Trophoblast cell (in vitro differentiated cells and primary cell): ENCODE data around the gene LRRC56.

ENCODE experiments used
- DNase-seq, 2 donors: peaks; one replicate each; pipeline ENCODE4 v3.0.0-alpha.2; 2016
- H2AFZ ChIP-seq: 2 replicates; pipeline ENCODE4 v1.6.1; 2013; ENCODE audit warnings: low read length, moderate library complexity, mild to moderate bottlenecking; ENCODE audit not compliant: insufficient read depth, poor library complexity
- H2AK5ac ChIP-seq: 2 replicates; pipeline ENCODE4 v1.6.1; 2013; ENCODE audit warnings: mild to moderate bottlenecking, low read length
- H2BK120ac ChIP-seq: 2 replicates; pipeline ENCODE4 v1.6.1; 2013; ENCODE audit warnings: low read length, mild to moderate bottlenecking, moderate library complexity; ENCODE audit not compliant: insufficient read depth, poor library complexity
- H2BK12ac ChIP-seq: 2 replicates; pipeline ENCODE4 v1.6.1; 2013; ENCODE audit warnings: mild to moderate bottlenecking, low read length, moderate library complexity
- H2BK5ac ChIP-seq: 2 replicates; pipeline ENCODE4 v1.6.1; 2013; ENCODE audit warnings: low read length, low read depth, moderate library complexity, mild to moderate bottlenecking; ENCODE audit not compliant: poor library complexity
- H3K14ac ChIP-seq: 2 replicates; pipeline ENCODE4 v1.6.1; 2013; ENCODE audit warnings: mild to moderate bottlenecking, low read length
- H3K18ac ChIP-seq: 2 replicates; pipeline ENCODE4 v1.6.1; 2013; ENCODE audit warnings: mild to moderate bottlenecking, low read length
- H3K23ac ChIP-seq: 2 replicates; pipeline ENCODE4 v1.6.1; 2013; ENCODE audit warnings: low read length
- H3K27ac ChIP-seq: 2 replicates; pipeline ENCODE4 v1.5.1; 2013; ENCODE audit warnings: low read depth, mild to moderate bottlenecking, inconsistent platforms, low read length, moderate library complexity
- H3K27me3 ChIP-seq: 2 replicates; pipeline ENCODE4 v1.6.1; 2013; ENCODE audit warnings: inconsistent platforms, mild to moderate bottlenecking, low read length, moderate library complexity; ENCODE audit not compliant: insufficient read depth
- H3K36me3 ChIP-seq, 2 experiments: 1 replicate in 1 of 2; 2 replicates in 1 of 2; pipeline ENCODE4 v1.6.1; 2013; ENCODE audit warnings: low read length in 2 of 2, mild to moderate bottlenecking in 2 of 2, moderate library complexity in 1 of 2; ENCODE audit not compliant: insufficient read depth in 2 of 2, control insufficient read depth in 1 of 2
- H3K4ac ChIP-seq: 2 replicates; pipeline ENCODE4 v1.6.1; 2013; ENCODE audit warnings: low read depth, mild to moderate bottlenecking, low read length, moderate library complexity
- H3K4me1 ChIP-seq, 2 experiments: 1 replicate in 1 of 2; 2 replicates in 1 of 2; pipeline ENCODE4 v1.6.1; 2013; ENCODE audit warnings: low read length in 2 of 2, mild to moderate bottlenecking in 2 of 2, moderate library complexity in 1 of 2; ENCODE audit not compliant: insufficient read depth in 2 of 2, control insufficient read depth in 1 of 2
- H3K4me2 ChIP-seq: 2 replicates; pipeline ENCODE4 v1.6.1; 2013; ENCODE audit warnings: inconsistent platforms, mild to moderate bottlenecking, low read length, moderate library complexity
- H3K4me3 ChIP-seq: 2 replicates; pipeline ENCODE4 v1.5.1; 2013; ENCODE audit warnings: mild to moderate bottlenecking, low read depth, low read length, inconsistent platforms
- H3K79me1 ChIP-seq: one replicate; pipeline ENCODE4 v1.6.1; 2013; ENCODE audit warnings: low read length
- H3K79me2 ChIP-seq: 2 replicates; pipeline ENCODE4 v1.6.1; 2013; ENCODE audit warnings: low read length, mild to moderate bottlenecking; ENCODE audit not compliant: control insufficient read depth, insufficient read depth, poor library complexity
- H3K9ac ChIP-seq: 2 replicates; pipeline ENCODE4 v1.6.1; 2013; ENCODE audit warnings: mild to moderate bottlenecking, low read length
- H3K9me3 ChIP-seq: 2 replicates; pipeline ENCODE4 v1.6.1; 2013; ENCODE audit warnings: low read depth, mild to moderate bottlenecking, control low read depth, inconsistent platforms, low read length; ENCODE audit not compliant: insufficient read depth
- H4K12ac ChIP-seq: 2 replicates; pipeline ENCODE4 v1.6.1; 2013; ENCODE audit warnings: low read depth, mild to moderate bottlenecking, low read length, moderate library complexity
- H4K8ac ChIP-seq: 2 replicates; pipeline ENCODE4 v1.6.1; 2013; ENCODE audit warnings: low read depth, mild to moderate bottlenecking, low read length, moderate library complexity
- H4K91ac ChIP-seq: one replicate; pipeline ENCODE4 v1.6.1; 2013; ENCODE audit warnings: low read depth, mild to moderate bottlenecking, low read length, moderate library complexity
- WGBS: extraction: QIAGEN DNeasy Blood & Tissue Kit; methylation state at CpG from one replicate; pipeline ENCODE4 v1.1.7; 2013; ENCODE audit warnings: missing lambda C conversion rate; ENCODE audit not compliant: insufficient read length, insufficient coverage; ENCODE audit errors: extremely low coverage; 5-methylcytosine and 5-hydroxymethylcytosine counted together

Gene LRRC56

GRCh38 chr11:592501-592900, 55.2 kb downstream of the LRRC56 start:
- H3K36me3 ChIP-seq, result peaks cover 74 to 78% of the 10 kb centered on the region in 2 experiments
- H3K79me1 ChIP-seq, result no peaks in the 10 kb centered on the region

GRCh38 chr11:592918-593317, 55.6 kb downstream of the LRRC56 start:
- H4K91ac ChIP-seq, result no peak overlapping the region
- H4K8ac ChIP-seq, result no peak overlapping the region
- H2AFZ ChIP-seq, result no peak overlapping the region
- H3K4ac ChIP-seq, result no peak overlapping the region
- H3K79me2 ChIP-seq, result no peaks in the 10 kb centered on the region
- no peak overlapping the region for H3K9ac ChIP-seq
- H3K36me3 ChIP-seq, result peaks cover 77 to 80% of the 10 kb centered on the region in 2 experiments
- no peaks in the 10 kb centered on the region for H3K79me1 ChIP-seq
- H3K23ac ChIP-seq, result no peak overlapping the region
- no peak overlapping the region for H2BK12ac ChIP-seq
- no peak for DNase-seq
- H4K12ac ChIP-seq, result no peak overlapping the region
- peaks cover 0 to 2% of the 10 kb centered on the region in 2 experiments for H3K4me1 ChIP-seq
- no peak overlapping the region for H3K4me2 ChIP-seq
- peaks cover 4% of the 10 kb centered on the region for H3K9me3 ChIP-seq
- no peak overlapping the region for H3K14ac ChIP-seq
- no peak overlapping the region for H2BK5ac ChIP-seq
- WGBS, result no CpG with 5 or more reads among the region's 10 CpGs
- H2BK120ac ChIP-seq, result no peak overlapping the region
- H2AK5ac ChIP-seq, result no peak overlapping the region
- H3K27me3 ChIP-seq, result no peaks in the 10 kb centered on the region
- H3K4me3 ChIP-seq, result no peak overlapping the region
- H3K18ac ChIP-seq, result no peak overlapping the region
- no peak overlapping the region for H3K27ac ChIP-seq

More at GRCh38 chr11:592501-592900, 55.2 kb downstream of the LRRC56 start:
- H3K79me2 ChIP-seq, result no peaks in the 10 kb centered on the region
- no peak for DNase-seq
- no peak overlapping the region for H4K91ac ChIP-seq
- peaks cover 4% of the 10 kb centered on the region for H3K9me3 ChIP-seq
- H3K18ac ChIP-seq, result peak overlapping the region; percentile 21
- no peak overlapping the region for H2AK5ac ChIP-seq
- no peak overlapping the region for H2BK5ac ChIP-seq
- H3K4me1 ChIP-seq, result peaks cover 1 to 5% of the 10 kb centered on the region in 2 experiments
- H3K4me3 ChIP-seq, result no peak overlapping the region
- no CpG with 5 or more reads among the region's 22 CpGs for WGBS
- no peak overlapping the region for H3K14ac ChIP-seq
- no peak overlapping the region for H3K27ac ChIP-seq
- H2AFZ ChIP-seq, result no peak overlapping the region
- H4K12ac ChIP-seq, result no peak overlapping the region
- no peak overlapping the region for H2BK12ac ChIP-seq
- H4K8ac ChIP-seq, result no peak overlapping the region
- H3K4me2 ChIP-seq, result no peak overlapping the region
- H2BK120ac ChIP-seq, result no peak overlapping the region
- H3K27me3 ChIP-seq, result no peaks in the 10 kb centered on the region
- no peak overlapping the region for H3K4ac ChIP-seq
- H3K23ac ChIP-seq, result no peak overlapping the region
- H3K9ac ChIP-seq, result no peak overlapping the region

GRCh38 chr11:593347-593746, 56.0 kb downstream of the LRRC56 start:
- Histone ChIP-seq H3K18ac (no peak overlapping the region), H2AK5ac (no peak overlapping the region), H3K4me1 (no peaks in the 10 kb centered on the region), H3K23ac (no peak overlapping the region), H2BK120ac (no peak overlapping the region), H3K4me2 (no peak overlapping the region), H3K4me3 (no peak overlapping the region), H2AFZ (no peak overlapping the region), H3K14ac (no peak overlapping the region), H4K8ac (no peak overlapping the region), H3K4ac (no peak overlapping the region), H2BK12ac (no peak overlapping the region), H4K91ac (no peak overlapping the region), H3K79me1 (no peaks in the 10 kb centered on the region), H3K27me3 (no peaks in the 10 kb centered on the region), H3K9me3 (peaks cover 4% of the 10 kb centered on the region), H2BK5ac (no peak overlapping the region), H3K79me2 (no peaks in the 10 kb centered on the region), H3K9ac (no peak overlapping the region), H3K27ac (no peak overlapping the region), H4K12ac (no peak overlapping the region), H3K36me3 (peaks cover 79 to 82% of the 10 kb centered on the region in 2 experiments)
- WGBS, result no CpG with 5 or more reads among the region's 21 CpGs
- DNase-seq, result no peak

- WGBS, result no CpG with 5 or more reads among the region's 10 CpGs
- no peak overlapping the region for H2BK12ac ChIP-seq
- H4K12ac ChIP-seq, result no peak overlapping the region
- H3K27ac ChIP-seq, result no peak overlapping the region
- no peaks in the 10 kb centered on the region for H3K79me2 ChIP-seq
- H3K18ac ChIP-seq, result no peak overlapping the region
- no peak overlapping the region for H3K4ac ChIP-seq
- no peaks in the 10 kb centered on the region for H3K27me3 ChIP-seq
- no peak overlapping the region for H3K4me2 ChIP-seq
- H3K36me3 ChIP-seq, result peaks cover 84 to 85% of the 10 kb centered on the region in 2 experiments
- no peak overlapping the region for H4K91ac ChIP-seq
- H3K4me3 ChIP-seq, result no peak overlapping the region
- H2BK5ac ChIP-seq, result no peak overlapping the region
- H3K79me1 ChIP-seq, result no peaks in the 10 kb centered on the region
- H2AFZ ChIP-seq, result no peak overlapping the region
- H3K14ac ChIP-seq, result no peak overlapping the region
- no peak overlapping the region for H2BK120ac ChIP-seq
- no peak overlapping the region for H3K23ac ChIP-seq
- no peaks in the 10 kb centered on the region for H3K4me1 ChIP-seq
- no peak for DNase-seq
- H4K8ac ChIP-seq, result no peak overlapping the region
- H3K9me3 ChIP-seq, result peaks cover 2% of the 10 kb centered on the region
- H3K9ac ChIP-seq, result no peak overlapping the region
- no peak overlapping the region for H2AK5ac ChIP-seq
Measured at GRCh38 chr11:595400-595799, 58.1 kb downstream of the LRRC56 start.
